WI38 (cell line): ENCODE results near the gene EDN2.

Source experiments
- H3K4me3 ChIP-seq: 2 replicates; pipeline ENCODE4 v1.5.1; 2011; ENCODE audit warnings: low read depth, mild to moderate bottlenecking, control low read depth, low read length
- CTCF ChIP-seq: IDR thresholded peaks from 2 replicates; pipeline ENCODE4 v1.5.1; 2012; ENCODE audit warnings: low read depth, mild to moderate bottlenecking, control low read depth, low read length

EDN2 gene

DNA sequence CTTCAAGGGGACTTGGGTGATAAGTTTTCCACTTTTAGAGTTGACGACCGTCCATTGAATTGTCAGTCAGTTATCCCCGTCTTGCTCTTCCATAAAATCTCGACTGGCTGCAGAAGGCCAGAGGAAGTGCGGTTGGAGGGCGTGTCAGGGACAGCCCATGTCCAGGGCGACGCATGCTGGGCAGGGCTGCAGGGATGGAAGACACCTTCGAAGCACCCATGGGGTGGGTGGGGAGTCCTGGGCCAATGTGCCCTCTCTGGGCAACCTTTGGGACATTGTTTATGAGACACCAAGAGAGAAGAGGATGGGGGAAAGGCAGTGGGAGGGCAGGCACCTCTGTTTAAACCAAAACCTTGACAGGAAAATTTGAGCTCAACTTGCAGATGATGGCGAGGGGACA is 38.6 kb upstream of the EDN2 start:
- no peak overlapping the region for H3K4me3 ChIP-seq
- TF ChIP-seq CTCF: no peak

- H3K4me3 ChIP-seq: no peak overlapping the region
- TF ChIP-seq CTCF: no peak
These were observed 37.3 kb upstream of the EDN2 start for GRCh38 chr1:41521766-41522165.

- no peak for TF ChIP-seq CTCF
- no peak overlapping the region for H3K4me3 ChIP-seq
These were observed 36.7 kb upstream of the EDN2 start for GRCh38 chr1:41520951-41521752.

DNA sequence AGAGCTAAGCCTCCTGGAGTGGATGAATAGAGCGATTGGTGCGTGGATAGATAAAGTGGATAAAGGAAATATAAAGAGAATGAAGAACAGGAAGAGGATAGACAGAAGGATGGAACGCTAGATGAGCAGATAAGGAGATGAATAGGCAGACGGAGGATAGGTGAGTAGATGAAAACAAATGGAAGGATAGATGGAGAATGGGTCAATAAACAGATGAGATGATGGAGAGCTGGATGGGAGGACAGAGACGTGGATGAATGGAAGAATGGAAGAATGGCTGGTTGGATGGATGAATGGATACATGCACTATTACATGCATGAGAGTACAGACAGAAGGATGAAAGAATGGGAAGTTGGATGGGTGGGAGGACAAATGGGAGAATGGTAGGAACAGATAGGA is 35.2 kb upstream of the EDN2 start:
- no peak for TF ChIP-seq CTCF
- H3K4me3 ChIP-seq: no peak overlapping the region

DNA sequence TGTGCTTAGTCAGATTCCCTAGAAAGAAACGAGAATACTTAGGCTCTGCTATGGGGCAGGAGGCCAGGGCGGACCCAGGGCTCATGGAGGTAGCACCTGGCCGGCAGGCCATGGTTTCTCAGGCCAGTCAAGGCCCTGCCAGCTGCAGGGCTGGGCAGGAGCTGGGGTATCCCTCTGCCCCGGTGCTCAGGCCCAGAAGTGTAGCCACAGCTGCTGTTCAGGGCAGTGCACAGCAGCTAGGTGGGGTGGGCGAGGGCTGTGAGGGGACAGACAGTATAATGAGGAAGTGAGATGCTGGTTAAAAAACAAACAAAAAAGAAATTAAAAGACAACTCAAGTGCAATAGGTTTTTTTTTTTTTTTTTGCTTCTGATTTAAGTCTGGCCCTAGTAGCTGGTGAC is 34.0 kb upstream of the EDN2 start:
- TF ChIP-seq CTCF: no peak

GRCh38 chr1:41517062-41517438 is 32.6 kb upstream of the EDN2 start:
- TF ChIP-seq CTCF: no peak
- no peak overlapping the region for H3K4me3 ChIP-seq

More for the DNA sequence above, 34.0 kb upstream of the EDN2 start:
- no peak overlapping the region for H3K4me3 ChIP-seq

GRCh38 chr1:41516168-41517061 is 31.9 kb upstream of the EDN2 start:
- peak; percentile 74 for TF ChIP-seq CTCF
- H3K4me3 ChIP-seq: peak overlapping the region; percentile 35
